Endothelial cell of coronary artery (primary cell): ENCODE results near the gene NAXE. TPM values are rescaled to one million over a fixed set of nuclear protein-coding genes. Genes with fewer than 3 reads are reported as not detected.

Experiments
- total RNA-seq: library from RNA; depleted of rRNA; stranded (reverse); fragments of >200 nt; gene quantifications from 2 replicates; pipeline ENCODE4 v1.2.3, GENCODE V29; 2014

NAXE gene
- total RNA-seq, result 69.4 and 102 TPM in 2 replicates

DNA sequence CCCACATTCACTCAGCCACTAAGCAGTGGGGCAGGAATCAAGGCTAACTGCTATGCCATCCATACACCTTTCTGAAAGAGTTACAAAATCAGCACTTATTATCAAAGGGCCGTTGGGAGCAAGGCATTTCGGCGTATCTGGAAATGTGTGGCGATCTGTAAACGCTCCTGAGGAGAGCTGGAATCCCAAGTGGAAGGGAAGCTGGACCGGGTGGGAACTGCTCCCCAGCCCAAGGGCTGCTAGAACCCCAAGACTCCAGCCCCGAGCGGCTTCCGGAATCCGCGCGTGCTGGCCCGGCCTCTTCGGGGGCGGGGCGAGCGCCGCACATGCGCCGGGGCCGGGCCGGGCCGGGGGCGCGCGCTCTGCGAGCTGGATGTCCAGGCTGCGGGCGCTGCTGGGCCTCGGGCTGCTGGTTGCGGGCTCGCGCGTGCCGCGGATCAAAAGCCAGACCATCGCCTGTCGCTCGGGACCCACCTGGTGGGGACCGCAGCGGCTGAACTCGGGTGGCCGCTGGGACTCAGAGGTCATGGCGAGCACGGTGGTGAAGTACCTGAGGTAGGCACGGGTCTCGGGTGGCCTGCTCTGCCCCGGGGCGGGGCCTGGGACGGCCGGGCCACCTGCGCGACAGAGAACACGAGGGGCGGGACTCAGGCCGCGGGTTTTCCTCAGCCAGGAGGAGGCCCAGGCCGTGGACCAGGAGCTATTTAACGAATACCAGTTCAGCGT lies at the start of gene NAXE:
Gene NAXE (plus strand): TSS at position 345 of the 726 bp plus-strand sequence. CDS start 29 bp downstream, at position 374.

DNA sequence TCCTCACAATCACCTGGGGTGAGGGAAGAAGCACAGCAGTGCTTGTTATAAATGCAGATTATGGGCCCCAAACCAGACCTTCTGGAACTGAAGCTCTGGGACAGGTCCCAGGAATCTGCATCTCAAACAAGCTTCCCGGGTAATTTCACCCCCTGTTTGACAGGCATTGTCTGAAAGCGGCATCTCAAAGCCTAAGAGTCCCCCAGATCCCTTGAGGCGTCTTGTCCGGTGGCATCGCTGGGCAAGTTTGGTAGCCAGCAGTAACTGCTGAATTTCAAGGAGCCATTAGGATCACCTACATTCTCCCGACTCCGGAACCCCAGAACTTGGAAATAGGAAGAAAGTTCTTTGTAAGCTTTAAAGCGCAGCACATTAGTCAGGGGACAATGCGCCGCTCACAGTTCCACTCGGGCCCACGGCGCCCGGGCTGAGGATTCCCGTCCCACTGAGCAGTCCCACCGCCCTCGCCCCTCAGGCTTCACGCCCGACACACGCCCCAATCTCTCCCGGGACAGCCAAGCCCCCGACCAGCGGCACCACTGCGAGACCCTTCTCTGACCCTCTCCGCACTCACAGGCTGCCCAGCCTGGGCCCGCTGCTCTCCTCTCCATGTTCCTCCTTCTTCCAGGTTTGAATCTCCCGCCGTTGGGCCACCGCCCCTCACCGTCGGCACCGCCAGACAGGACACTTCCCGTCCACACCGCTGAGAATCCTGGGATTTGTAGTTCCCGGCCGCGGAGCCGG lies 19.5 kb upstream of the NAXE start, which contains the start of gene IQGAP3:
Gene IQGAP3 (minus strand): TSS at position 647 of the 744 bp plus-strand sequence. CDS start 36 bp downstream, at position 611.

DNA sequence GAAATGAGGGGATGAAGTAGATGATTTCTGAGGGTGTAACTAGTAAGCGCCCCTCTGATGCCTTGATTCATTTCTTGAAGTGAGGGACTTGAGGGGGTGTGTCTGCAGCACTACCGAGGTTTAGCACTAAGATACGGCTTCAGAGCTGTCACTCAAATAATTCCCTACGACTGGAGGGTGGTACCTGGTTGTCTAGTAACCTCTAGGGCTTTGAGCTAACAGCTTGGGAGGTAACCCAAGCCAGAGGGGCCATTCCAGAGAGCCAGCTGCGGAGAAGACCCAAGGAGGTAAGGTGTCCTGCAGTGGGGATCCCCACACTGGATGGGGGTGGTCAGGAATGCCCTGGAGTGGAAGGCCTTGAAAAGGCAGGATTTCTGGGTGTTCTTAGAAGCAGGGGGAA lies 12.1 kb upstream of the NAXE start, which contains the start of gene TTC24:
Gene TTC24 (plus strand): TSS at position 252 of the 400 bp plus-strand sequence. CDS start 1,642 bp downstream, outside the sequence.

DNA sequence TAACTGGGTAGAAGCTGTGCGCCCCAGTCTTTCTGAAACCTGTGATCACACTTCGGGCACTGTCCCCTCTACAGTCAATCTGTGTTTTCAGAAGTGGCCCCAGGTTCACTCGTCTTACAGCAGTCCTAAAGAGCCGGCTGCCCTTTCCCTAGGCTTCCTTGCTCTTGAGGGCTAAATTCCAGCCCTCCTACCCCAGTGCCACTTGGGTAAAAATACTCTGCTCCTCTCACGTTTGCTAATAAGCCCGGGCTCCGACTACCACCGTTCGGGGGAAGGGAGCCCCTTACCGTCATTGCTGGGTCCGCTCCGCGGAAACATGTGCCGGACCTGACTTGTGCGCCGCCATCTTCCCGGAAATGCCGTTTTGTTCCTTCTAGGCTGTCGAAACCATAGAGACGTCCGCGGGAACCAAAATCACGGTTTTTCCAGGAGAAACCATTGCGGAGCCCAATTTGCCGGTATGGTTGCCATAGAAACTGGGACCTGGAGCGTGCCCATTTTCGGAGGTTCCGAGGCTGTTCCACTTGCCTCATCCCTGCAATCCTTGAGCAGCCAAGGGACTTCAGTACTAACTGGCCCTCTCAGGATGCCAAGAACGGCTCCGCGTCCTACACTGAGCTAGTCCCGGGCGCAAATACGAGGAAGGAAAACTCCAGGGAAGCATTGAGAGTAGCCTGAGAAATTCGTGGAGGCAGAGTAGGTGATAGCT lies 9.7 kb downstream of the NAXE start, which contains the start of gene GPATCH4:
Gene GPATCH4 (minus strand): TSS at position 358 of the 709 bp plus-strand sequence.

DNA sequence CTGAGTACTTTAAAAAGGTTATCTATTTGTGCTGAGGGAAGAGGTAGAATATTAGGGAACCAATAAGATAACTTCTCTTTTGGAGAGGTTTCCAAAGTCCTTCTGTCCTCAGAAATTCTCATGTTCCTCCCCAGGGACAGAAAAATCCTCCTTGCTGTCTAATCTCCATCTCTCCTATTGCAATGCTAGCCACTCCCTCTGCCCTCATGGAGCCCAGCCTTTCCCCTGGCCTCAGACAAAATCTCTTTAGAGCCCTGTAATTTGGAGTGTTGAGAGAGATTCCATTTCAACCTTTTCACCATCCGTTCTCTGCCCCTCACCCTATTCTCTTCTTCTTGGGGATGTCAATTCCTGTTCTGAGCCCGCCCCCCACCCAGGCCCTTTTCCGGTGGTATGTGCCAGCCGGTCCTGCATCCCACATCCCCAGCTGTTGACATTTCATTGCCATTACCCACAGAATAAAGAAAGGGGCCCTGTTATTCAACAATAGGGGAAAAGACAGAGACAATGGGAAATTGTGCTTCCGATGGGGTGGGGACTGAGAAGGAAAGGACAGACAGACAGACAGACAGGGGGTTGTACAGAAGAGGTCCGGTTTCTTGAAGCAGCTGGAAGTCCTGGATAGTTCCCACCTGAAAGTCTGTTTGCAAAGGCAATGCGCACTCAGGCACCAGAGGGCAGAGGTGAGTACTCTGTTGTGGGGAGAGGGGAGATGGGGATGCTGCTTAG lies 27.4 kb downstream of the NAXE start, which contains the start of gene HAPLN2:
Gene HAPLN2 (plus strand): TSS at position 563 of the 729 bp plus-strand sequence. CDS start 4,076 bp downstream, outside the sequence.

DNA sequence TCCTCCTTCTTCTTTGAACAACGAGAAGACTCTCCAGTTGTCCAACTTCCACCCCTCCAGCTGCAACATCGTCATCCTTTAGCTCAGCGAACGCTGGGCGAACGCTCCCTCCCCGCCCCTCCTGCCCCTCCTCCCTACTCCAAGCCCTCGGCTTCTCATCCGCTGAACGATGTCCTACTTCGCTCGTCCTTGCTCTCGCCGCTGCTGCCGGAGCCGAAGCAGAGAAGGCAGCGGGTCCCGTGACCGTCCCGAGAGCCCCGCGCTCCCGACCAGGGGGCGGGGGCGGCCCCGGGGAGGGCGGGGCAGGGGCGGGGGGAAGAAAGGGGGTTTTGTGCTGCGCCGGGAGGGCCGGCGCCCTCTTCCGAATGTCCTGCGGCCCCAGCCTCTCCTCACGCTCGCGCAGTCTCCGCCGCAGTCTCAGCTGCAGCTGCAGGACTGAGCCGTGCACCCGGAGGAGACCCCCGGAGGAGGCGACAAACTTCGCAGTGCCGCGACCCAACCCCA lies 50.2 kb downstream of the NAXE start, which contains the start of gene BCAN:
Gene BCAN (plus strand): TSS at position 357 of the 504 bp plus-strand sequence. CDS start 3,938 bp downstream, outside the sequence.

Other genes starting within 250 kb of the NAXE start
- gene RHBG, start 222.6 kb upstream of the NAXE start, total RNA-seq, result not detected in 2 replicates
- gene MEF2D, start 91.0 kb upstream of the NAXE start, total RNA-seq, result 4.2 and 6.7 TPM in 2 replicates
- gene IQGAP3, start 19.2 kb upstream of the NAXE start, total RNA-seq, result 8.9 and 16.7 TPM in 2 replicates
- gene TTC24, start 12.1 kb upstream of the NAXE start, total RNA-seq, result not detected in 2 replicates
- gene GPATCH4, start 9.7 kb downstream of the NAXE start, total RNA-seq, result 19.8 and 22.2 TPM in 2 replicates
- not detected in 2 replicates for gene HAPLN2, start 27.6 kb downstream of the NAXE start, total RNA-seq
- not detected in 2 replicates for gene BCAN, start 50.3 kb downstream of the NAXE start, total RNA-seq
- 127 and 255 TPM in 2 replicates for gene NES, start 85.6 kb downstream of the NAXE start, total RNA-seq
- gene CRABP2, start 113.8 kb downstream of the NAXE start, total RNA-seq, result 0.09 TPM in 2 replicates
- 5.8 and 9.7 TPM in 2 replicates for gene METTL25B, start 136.7 kb downstream of the NAXE start, total RNA-seq
- gene ISG20L2, start 137.0 kb downstream of the NAXE start, total RNA-seq, result 8.2 and 8.6 TPM in 2 replicates
- 60.2 and 62.1 TPM in 2 replicates for gene MRPL24, start 149.3 kb downstream of the NAXE start, total RNA-seq
- 171 and 213 TPM in 2 replicates for gene HDGF, start 159.9 kb downstream of the NAXE start, total RNA-seq
- 12.5 and 14.5 TPM in 2 replicates for gene PRCC, start 175.8 kb downstream of the NAXE start, total RNA-seq
- 0.09 and 0.19 TPM in 2 replicates for gene SH2D2A, start 225.1 kb downstream of the NAXE start, total RNA-seq